HG02588 (cell line): Measurements from ENCODE around the gene TANGO2.
A peak's percentile ranks its signal among the peaks of the same experiment; 100 is the strongest.

ENCODE experiments used
- ATAC-seq: cut with Tn5 transposase; IDR thresholded peaks from one replicate; pipeline ENCODE4 v1.9.1; 2021; ENCODE audit warnings: mild to moderate bottlenecking, moderate library complexity; ENCODE audit not compliant: unreplicated experiment

The TANGO2 gene

GRCh38 chr22:20011123-20011992, 9.6 kb upstream of the TANGO2 start:
- no peak for ATAC-seq

GRCh38 chr22:20011993-20012740, 8.7 kb upstream of the TANGO2 start:
- no peak for ATAC-seq

GRCh38 chr22:20012741-20013331, 8.1 kb upstream of the TANGO2 start:
- ATAC-seq, result no peak

GRCh38 chr22:20013382-20013871, 7.5 kb upstream of the TANGO2 start:
- no peak for ATAC-seq

- ATAC-seq, result no peak
Measured at GRCh38 chr22:20014526-20015186, 6.3 kb upstream of the TANGO2 start.

- no peak for ATAC-seq
Measured at GRCh38 chr22:20015187-20015625, 5.7 kb upstream of the TANGO2 start.

- peak; percentile 8 for ATAC-seq
Measured at GRCh38 chr22:20015971-20016733, 4.8 kb upstream of the TANGO2 start.

GRCh38 chr22:20016734-20017621, 3.9 kb upstream of the TANGO2 start, which contains the start of gene ARVCF:
Gene ARVCF (minus strand): TSS chr22:20016823. CDS start chr22:19990794, 26,029 bp downstream.
- ATAC-seq, result peak; percentile 47

- no peak for ATAC-seq
Measured at GRCh38 chr22:20017622-20017958, 3.3 kb upstream of the TANGO2 start.

GRCh38 chr22:20018001-20018400, 2.9 kb upstream of the TANGO2 start:
- no peak for ATAC-seq

GRCh38 chr22:20019661-20020532, 1.0 kb upstream of the TANGO2 start:
- no peak for ATAC-seq

- no peak for ATAC-seq
Measured at GRCh38 chr22:20021196-20022181, 579 bp downstream of the TANGO2 start.

GRCh38 chr22:20022231-20022977, 1.5 kb downstream of the TANGO2 start:
- no peak for ATAC-seq

GRCh38 chr22:20022978-20023613, 2.2 kb downstream of the TANGO2 start:
- no peak for ATAC-seq

GRCh38 chr22:20024225-20024624, 3.3 kb downstream of the TANGO2 start:
- ATAC-seq, result no peak
